ENCODE measurements around the gene FAM177A1.
A peak's percentile ranks its signal among the peaks of the same experiment; 100 is the strongest.
"Not testable (repeated sequence)": the region's sequence is repeated elsewhere in the genome, so short reads cannot be mapped to it uniquely, and the experiment has no call there.

The FAM177A1 gene, protein sequence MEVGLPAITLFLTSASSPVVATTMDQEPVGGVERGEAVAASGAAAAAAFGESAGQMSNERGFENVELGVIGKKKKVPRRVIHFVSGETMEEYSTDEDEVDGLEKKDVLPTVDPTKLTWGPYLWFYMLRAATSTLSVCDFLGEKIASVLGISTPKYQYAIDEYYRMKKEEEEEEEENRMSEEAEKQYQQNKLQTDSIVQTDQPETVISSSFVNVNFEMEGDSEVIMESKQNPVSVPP

DNA sequence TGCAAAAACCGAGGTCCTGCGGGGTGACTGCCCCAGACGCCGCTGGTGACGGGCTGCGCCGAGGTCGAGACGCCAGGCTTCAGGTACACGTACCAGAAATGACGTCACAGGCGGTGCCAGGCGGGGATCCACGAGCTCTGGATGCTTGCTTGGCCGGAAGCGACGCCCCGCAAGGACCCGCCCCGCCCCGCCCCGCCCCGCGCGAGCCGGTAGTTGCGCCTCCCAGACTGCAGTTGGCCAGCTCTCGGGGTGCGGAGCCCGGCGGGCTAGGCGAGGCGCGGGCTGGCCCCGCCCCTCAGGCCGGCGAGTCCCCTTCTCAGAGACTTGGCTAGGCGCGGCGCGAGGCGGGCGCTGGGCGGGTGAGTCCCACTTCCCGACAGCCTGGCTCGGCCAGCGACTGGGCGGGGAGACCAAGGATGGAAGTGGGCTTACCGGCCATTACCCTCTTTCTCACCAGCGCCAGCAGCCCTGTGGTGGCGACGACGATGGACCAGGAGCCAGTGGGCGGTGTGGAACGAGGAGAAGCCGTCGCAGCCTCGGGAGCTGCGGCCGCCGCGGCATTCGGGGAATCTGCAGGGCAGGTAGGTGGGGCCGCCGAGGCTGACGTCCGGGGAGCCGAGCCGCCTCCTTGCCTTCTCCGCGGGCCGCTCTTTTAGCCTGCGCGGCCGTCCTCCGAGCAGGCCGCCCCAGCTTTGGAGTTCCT, at the start of gene FAM177A1:
Gene FAM177A1 (plus strand): TSS at position 225 of the 703 bp plus-strand sequence. CDS start 192 bp downstream, at position 417.
- DNase-seq (ENCODE audit: low read depth in 3 of 3) = peak; percentile 98 to 99 (median 98)

DNA sequence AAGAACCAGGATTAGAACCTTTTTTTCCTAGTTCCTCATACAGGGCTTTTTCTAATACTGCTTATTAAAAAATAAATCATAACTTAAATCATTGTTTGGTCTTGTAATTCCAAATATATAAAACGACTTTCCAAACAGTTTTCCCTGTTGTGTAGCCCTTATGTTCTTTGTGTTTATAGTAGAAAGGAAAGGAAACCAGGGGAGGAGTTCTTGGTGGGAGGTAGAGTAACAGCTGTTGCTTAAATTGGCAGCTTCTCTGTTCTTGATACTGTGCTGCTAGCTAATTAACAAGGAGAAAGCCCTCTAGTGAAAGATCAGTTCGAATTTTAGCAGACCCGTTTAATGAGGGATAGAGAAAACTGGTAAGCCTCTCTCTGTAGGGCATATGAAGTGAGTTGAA, 48.3 kb upstream of the FAM177A1 start:
- DNase-seq (ENCODE audit: low read depth in 3 of 3) = no peak

DNA sequence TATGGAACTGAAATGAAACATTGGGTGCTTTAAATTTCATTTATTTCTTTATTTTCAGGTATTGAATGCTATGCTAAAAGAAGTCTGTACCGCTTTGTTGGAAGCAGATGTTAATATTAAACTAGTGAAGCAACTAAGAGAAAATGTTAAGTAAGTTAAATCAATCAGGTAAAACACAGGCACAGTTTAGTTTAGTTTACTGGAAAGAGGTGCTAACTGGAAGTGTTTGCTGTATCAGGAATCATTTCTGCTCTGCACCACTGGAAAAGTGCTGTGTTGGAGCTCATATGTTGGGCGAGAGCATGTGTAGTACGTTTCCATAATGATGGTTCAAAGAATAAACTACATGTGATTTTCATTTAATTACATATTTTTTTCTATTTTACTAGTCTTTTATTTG, 46.6 kb upstream of the FAM177A1 start:
- no peak for DNase-seq (ENCODE audit: low read depth in 3 of 3)

DNA sequence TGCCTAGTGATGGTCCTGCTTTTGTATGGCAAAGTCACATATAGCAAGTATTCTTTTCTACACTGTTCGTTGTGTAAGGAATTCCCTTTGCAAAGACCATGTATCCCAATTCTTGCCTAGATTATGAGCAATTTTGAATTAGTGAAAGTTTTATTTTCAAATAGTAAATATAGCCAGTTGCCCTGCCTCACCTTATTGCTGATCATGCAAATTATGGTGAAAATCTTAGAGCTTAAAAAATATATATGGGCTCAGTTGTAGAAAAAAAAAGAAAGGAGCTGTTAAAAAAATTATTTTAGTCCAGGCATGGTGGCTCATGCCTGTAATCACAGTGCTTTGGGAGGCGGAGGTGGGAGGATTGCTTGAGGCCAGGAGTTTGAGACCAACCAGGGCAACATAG, 44.5 kb upstream of the FAM177A1 start:
- DNase-seq (ENCODE audit: low read depth in 3 of 3) = no peak

DNA sequence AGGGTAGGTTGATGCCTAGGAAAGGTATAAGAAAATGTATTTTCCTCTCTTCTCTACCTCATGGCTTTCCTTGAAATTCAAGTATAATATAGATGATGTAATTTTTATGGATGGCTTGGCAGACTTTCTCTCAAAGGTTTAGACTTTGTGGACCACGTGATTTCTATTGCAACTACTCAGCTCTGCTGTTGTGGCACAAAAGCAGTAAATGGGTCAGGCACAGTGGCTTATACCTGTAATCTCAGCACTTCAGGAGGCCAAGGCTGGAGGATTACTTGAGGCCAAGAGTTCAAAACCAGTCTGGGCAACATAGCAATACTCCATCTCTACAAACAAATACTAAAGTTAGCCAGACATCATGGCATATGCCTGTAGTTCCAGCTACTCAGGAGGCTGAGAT, 41.2 kb upstream of the FAM177A1 start:
- no peak for DNase-seq (ENCODE audit: low read depth in 3 of 3)

DNA sequence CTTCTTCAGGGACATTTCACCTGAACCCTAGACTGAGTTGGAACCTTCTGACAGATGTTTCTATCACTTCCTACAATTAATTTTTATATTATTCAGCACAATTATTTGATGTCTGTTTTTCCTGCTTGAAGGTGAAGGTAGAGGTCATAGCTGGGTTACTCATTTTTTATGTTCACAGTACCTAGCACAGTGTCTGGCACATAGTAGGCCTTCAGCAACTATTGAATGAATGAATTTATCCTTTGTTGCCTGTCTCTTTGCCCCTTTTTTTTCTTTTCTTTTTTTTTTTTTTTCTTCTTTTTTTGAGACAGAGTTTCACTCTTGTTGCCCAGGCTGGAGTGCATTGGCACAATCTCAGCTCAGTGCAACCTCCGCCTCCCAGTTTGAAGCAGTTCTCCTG, 29.5 kb upstream of the FAM177A1 start:
- DNase-seq (ENCODE audit: low read depth in 3 of 3) = no peak

DNA sequence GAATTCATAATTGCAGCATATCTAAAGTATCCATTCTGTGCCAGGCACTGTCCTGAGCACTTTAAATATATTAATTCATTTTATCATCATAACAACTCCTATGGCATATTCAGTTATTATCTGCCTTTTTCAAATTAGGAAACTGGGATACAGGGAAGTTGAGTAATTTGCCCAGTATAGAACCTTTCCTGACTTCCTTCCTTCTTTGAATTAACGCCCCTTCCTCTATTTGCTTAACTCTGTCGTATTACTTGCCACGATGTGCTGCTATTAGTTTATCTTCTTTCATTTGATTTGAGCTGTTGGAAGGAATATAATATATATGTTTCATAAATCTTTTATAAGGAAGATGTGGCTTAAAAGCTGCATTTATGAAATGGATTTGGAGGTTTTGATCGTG, 25.4 kb upstream of the FAM177A1 start:
- DNase-seq (ENCODE audit: low read depth in 3 of 3) = no peak

DNA sequence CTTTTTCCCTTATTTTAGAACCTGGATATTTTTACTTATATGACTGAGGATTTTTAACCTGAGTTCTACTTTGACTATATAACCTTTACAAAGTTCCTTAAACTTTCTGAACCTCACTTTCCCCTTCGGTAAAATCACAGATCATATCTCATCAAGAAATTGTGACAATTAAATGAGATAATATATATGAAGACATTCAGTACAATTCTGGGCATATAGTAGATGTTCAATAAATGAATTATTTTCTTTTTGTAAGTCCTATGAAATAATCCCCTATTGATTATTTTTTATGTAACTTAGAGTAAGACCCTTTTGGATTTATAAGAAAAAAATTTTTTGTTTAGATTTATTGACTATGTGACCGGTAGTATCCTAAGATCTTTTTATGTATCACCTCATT, 17.6 kb upstream of the FAM177A1 start:
- no peak for DNase-seq (ENCODE audit: low read depth in 3 of 3)

DNA sequence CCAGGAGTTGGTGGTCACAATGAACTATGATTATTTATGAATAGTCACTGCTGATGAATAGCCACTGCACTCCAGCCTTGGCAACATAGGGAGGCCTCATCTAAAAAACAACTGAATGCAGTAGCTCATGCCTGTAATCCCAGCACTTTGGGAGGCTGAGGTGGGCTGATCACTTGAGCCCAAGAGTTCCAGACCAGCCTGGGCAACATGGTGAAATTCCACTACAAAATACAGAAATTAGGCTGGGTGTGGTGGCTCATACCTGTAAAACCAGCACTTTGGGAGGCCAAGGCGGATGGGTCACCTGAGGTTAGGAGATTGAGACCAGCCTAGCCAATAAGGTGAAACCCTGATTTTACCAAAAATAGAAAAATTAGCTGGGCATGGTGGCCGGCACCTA, 13.5 kb upstream of the FAM177A1 start:
- no peak for DNase-seq (ENCODE audit: low read depth in 3 of 3)

GRCh38 chr14:35034440-35034833, 11.6 kb upstream of the FAM177A1 start:
- no peak for DNase-seq (ENCODE audit: low read depth in 3 of 3)

DNA sequence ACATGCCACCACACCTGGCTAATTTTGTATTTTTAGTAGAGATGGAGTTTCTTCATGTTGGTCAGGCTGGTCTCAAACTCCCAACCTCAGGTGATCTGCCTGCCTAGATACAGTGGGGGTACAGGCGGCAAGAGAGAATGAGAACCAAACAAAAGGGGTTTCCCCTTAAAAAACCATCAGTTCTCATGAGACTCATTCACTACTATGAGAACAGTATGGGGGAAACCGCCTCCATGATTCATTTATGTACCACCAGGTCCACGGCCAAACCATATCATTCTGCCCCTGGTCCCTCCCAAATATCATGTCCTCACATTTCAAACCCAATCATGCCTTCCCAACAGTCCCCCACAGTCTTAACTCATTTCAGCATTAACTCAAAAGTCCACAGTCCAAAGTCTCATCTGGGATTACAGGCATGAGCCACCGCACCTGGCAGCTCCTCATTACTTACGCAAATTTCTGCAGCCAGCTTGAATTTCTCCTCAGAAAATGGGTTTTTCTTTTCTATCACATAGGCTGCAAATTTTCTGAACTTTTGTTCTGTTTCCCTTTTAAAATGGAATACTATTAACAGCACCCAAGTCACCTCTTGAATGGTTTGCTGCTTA, 11.0 kb upstream of the FAM177A1 start:
- not testable (repeated sequence) for DNase-seq (ENCODE audit: low read depth in 3 of 3)

DNA sequence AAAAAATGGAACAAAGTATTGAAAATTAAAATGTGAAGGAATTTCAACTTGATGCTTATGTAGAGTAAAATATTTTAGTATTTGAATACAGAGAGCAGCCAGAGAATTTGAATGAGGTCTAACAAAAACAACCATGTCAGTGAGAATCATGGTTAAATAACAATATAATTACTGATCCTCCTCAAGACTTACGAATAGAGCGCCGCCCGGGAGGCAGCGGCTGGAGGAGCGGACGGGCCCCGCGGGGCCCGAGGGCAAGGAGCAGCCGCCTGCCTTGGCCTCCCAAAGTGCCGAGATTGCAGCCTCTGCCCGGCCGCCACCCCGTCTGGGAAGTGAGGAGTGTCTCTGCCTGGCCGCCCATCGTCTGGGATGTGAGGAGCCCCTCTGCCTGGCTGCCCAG, 7.8 kb upstream of the FAM177A1 start:
- DNase-seq (ENCODE audit: low read depth in 3 of 3) = not testable (repeated sequence)

DNA sequence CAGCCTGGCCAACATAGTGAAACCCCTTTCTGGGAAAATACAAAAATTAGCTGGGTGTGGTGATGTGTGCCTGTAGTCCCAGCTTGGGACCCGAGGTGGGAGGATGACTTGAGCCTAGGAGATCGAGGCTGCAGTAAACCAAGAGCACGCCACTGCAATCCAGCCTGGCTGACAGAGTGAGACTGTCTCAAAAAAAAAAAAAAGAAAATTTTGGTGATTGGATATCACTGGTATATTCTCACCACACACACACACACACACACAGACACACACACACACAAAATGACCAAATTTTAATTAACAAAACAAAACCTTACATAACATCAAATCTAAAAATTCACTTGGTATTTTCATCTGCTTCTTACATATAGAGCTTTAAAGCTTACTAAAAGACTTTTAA, 3.4 kb upstream of the FAM177A1 start:
- DNase-seq (ENCODE audit: low read depth in 3 of 3) = no peak

DNA sequence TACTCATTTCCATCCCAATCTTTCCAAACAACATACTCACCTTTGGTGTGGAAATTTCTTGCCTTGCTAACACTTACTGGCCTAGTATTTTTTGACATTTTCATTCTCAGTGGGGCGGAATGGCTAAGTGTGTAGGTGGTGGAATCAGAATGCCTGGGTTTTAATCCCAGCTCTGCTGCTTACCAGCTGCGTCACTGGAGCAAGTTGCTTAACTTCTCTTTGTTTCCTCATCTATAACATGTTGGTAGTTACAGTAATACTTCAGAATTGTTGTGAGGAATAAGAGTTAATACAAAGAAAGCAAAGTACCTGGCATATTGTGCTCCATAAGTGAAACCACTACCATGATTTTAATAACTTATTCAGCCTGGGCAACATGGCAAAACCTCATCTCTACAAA, 3.0 kb upstream of the FAM177A1 start:
- DNase-seq (ENCODE audit: low read depth in 3 of 3) = no peak

DNA sequence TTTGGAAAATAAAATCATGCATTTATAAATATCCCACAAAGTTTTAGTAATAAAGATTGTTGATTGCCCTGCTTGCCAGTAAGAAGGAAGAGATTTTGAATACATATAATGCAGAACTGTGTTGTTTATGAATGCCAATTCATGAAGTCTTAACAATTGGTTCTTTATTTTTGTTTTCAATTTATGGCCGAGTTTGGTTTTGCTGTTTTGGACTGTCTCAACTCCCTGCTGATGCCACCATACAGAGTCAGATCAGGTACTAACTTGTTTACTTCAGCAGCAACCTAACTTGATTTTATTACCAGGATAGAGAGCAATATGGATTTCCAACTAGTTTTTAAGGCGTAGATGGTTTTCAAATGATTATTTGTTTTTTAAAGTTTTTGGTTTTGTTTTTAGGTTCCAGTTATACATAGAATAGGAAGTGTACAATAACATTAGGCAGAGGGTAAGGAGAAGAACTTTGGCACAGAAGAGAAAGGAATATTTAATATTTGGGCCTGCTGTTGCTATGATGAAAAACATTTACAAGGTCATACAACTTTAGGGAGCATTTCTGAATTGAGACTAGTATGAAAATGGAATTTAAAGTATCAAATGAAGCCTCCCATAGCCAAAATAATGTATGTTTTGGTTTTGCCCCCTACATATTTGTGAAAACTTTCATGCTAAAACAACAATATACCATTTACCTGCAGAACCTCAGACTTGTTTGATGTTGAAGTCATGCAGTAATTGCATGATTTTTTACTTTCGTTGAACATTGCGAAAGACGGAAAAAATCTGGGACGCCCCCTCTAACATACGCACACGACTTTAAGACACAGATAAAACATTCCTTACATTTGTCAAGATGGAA, 904 bp upstream of the FAM177A1 start:
- DNase-seq (ENCODE audit: low read depth in 3 of 3) = no peak

GRCh38 chr14:35045798-35046047, 349 bp upstream of the FAM177A1 start:
- no peak for DNase-seq (ENCODE audit: low read depth in 3 of 3)

- DNase-seq (ENCODE audit: low read depth in 3 of 3) = peak in 1 of 3 donors; percentile 14
Measured at GRCh38 chr14:35046751-35047536, 872 bp downstream of the FAM177A1 start.

DNA sequence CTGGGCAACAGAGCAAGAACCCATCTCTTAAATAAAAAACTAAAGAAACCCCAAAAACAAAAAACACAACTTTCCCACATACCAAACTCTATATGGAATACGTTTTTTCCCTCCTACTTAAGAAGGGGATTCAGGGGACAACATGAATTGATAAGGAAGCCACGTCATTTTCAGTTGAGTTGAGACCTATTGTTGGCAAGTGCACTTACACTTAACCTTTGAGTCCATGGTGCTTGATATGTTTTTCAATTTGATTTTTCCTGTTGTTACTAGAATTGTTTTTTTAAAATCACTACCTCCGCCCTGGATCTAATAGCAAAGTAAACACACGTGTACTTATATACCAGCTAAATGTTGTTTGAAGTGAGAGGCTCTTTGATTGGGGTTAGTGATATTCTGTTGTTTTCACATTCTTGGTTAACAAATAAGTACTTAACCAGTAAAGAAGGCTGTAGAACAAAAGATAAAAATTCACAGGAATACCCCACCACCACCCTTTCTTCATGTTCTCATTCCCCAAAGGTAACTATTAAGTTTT, 2.0 kb downstream of the FAM177A1 start:
- DNase-seq (ENCODE audit: low read depth in 3 of 3) = no peak

GRCh38 chr14:35050652-35051051, 4.6 kb downstream of the FAM177A1 start:
- DNase-seq (ENCODE audit: low read depth in 3 of 3) = no peak

DNA sequence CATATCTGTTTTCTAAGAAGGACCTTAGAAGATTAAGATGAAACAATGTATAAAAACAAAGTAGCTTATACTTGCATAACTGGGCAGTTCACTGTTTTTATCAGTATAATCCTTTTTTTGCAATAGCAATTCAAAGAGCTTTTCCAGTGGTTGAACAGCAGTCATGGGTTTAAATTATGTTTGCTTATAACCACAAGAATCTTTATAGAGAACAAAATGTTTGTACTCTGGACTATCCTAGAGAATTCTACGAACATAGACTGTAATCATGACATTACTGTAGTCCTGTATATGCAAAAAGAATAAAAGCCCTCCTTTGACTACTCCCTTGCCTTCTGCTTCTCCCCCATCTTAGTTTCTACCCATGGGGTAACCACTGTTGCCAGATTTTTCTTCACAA, 5.7 kb downstream of the FAM177A1 start:
- DNase-seq (ENCODE audit: low read depth in 3 of 3) = no peak

DNA sequence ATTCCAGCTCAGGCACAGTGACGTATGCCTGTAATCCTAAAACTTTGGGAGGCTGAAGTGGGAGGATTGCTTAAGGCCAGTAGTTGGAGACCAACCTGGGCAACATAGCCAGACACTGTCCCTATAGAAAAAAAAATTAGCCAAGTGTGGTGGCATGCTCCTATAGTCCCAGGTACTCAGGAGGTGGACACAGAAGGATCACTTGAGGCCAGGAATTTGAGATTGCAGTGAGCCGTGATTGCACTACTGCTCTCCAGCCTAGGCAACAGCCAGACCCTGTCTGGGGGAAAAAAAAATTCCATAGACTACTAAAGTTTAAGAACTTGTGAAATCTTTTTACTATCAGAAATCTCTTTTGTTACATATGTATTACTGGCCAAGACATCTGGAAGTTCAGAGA, 6.6 kb downstream of the FAM177A1 start:
- DNase-seq (ENCODE audit: low read depth in 3 of 3) = no peak

All from stimulated activated CD4-positive, alpha-beta T cell treated with anti-CD3 and anti-CD28 coated beads, TNF-alpha, amount 100 ng/mL, for 48 hours (primary cell).